DMS79 treated with DMSO at 0.1 percent for 48 hours (cell line): ENCODE data around the gene PNPLA8.
A peak's percentile ranks its signal among the peaks of the same experiment; 100 is the strongest.
"Not testable (repeated sequence)": the region's sequence is repeated elsewhere in the genome, so short reads cannot be mapped to it uniquely, and the experiment has no call there.

Experiments
- DNase-seq: peaks from one replicate; lab custom pipeline; 2025; lab: John Stamatoyannopoulos, UW

PNPLA8 gene

GRCh38 chr7:108528183-108528712 is 2.3 kb upstream of the PNPLA8 start:
- peak; percentile 8 for DNase-seq

DNA sequence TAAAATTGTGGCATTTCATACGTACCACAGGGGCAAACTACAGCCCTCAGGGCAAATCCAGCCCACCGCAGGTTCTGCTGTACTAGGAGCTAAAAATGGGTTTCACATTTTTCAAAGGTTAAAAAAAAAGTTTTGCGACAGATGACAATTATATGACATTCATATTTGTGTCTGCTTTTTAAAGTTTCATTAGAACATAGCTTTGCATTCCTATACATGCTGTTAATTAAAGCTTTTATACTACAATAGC is 758 bp upstream of the PNPLA8 start:
- no peak for DNase-seq

GRCh38 chr7:108525327-108525984 is 479 bp downstream of the PNPLA8 start:
- DNase-seq: peak; percentile 90

DNA sequence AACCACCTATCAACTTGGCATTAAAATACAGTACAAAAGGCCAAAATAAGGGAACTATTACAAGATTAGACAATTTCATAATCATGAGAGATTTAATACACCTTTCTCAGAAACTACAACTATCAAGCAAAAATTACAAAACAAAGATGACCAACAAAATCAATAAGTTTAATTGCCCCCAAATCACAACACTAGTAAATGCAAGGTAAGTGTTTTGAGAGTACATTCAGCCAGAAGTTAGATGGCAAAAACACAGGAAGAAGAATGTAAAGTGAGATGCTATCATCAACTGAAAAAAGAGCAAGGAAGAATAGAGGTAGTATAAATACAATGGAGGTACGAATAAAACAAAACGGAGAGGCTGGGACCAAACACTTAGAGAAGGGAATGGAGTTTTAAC is 3.2 kb downstream of the PNPLA8 start:
- no peak for DNase-seq

DNA sequence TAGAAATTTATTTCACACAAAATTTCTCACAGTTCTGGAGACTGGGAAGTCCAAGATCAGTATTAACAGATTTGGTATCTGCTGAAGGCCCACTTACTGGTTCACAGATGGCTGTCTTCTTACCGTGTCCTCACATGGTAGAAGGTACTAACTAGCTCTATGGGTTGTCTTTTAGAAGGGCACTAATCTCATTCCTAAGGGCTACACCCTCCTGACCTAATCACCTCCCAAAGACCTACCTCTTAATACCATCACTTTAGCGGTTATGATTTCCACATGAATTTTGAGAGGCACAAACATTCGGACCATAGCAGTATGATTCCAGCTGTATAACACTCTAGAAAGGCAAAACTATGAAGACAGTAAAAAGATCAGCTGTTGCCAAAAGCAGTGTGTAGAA is 8.0 kb downstream of the PNPLA8 start:
- no peak for DNase-seq

- DNase-seq: no peak
These were observed 10.3 kb downstream of the PNPLA8 start for GRCh38 chr7:108515630-108516029.

DNA sequence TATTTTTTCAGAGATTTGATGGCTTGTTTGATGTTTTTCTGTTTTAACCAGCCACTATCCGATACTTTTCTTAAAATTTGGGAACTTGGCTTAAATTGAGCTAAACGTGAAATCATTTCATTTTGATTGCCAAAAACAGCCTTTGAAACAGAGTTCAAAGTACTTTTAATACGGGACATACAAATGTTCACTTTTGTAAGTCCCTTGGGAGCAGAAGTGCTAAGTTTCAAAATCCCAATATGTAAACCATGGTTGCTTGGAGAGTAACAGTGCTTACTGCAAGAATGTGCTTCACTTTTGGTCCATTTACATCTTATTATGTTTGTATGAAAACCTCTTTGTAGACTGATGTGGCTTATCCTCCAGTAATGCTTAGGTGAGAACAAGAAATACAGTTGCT is 10.9 kb downstream of the PNPLA8 start:
- DNase-seq: no peak

- DNase-seq: no peak
These were observed 14.0 kb downstream of the PNPLA8 start for GRCh38 chr7:108511939-108512338.

DNA sequence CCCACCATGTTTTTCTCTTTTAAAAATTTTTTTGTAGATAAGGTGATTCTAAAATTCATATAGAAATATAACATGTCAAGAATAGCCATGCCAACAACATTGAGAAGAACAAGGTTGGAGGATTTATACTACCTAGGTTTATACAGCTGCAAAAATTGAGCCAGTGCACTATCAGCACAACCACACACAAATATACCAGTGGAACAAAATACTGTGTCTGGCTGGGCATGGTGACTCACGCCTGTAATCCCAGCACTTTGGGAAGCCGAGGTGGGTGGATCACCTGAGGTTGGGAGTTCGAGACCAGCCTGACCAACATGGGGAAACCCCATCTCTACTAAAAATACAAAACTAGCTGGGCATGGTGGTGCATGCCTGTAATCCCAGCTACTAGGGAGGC is 21.4 kb downstream of the PNPLA8 start:
- not testable (repeated sequence) for DNase-seq

- no peak for DNase-seq
These were observed 22.6 kb downstream of the PNPLA8 start for GRCh38 chr7:108503112-108504026.

DNA sequence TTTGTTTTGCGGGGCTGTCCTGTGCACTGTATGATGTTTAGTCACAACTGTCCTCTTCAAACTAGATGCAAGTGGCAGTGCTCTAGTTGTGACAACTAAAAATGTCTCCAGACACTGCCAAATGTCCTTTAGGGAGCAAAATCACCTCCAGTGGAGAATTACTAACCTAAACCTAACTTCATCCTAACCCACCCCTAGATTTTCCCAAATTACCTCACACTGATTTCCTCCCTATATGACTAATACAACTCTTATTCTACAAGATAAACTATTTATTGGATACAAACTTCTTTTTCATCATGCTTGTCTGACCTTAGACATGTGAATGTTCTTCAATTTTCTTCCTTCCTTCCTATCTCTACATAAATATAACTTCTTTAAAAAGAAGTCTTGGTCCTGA is 26.4 kb downstream of the PNPLA8 start:
- no peak for DNase-seq

- DNase-seq: no peak
These were observed 27.5 kb downstream of the PNPLA8 start for GRCh38 chr7:108498481-108498880.

DNA sequence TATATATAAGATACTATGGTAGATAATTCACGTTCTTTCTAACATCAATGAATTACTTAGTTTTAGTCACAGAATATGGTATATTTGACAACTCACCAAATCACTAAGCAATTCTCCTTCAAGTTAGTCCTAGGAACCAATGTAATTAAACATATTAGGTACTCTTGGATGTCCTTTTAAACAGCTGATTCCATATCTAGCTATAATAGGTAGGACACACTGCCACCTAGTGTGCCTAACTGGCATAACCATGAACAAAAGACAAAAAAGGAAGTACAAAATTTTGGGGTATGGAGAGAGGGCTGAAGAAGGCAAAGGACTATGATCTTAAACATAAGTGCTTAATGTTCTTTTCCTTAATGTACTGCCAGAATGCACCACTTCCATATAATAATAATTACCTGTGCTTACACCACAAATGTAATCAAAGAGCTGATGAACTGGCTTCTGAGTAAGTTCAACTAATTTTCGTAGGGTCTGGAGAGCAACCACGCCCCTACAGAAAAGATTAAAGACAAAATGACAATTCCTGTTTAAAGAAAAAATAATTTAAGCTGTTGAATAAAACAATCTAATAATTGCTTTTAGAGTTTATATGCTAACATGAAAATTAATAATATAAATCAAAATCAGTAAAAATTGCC is 28.7 kb downstream of the PNPLA8 start:
- peak; percentile 79 for DNase-seq

- DNase-seq: no peak
These were observed 33.2 kb downstream of the PNPLA8 start for GRCh38 chr7:108492742-108493141.

GRCh38 chr7:108488768-108489538 is 37.0 kb downstream of the PNPLA8 start:
- no peak for DNase-seq

DNA sequence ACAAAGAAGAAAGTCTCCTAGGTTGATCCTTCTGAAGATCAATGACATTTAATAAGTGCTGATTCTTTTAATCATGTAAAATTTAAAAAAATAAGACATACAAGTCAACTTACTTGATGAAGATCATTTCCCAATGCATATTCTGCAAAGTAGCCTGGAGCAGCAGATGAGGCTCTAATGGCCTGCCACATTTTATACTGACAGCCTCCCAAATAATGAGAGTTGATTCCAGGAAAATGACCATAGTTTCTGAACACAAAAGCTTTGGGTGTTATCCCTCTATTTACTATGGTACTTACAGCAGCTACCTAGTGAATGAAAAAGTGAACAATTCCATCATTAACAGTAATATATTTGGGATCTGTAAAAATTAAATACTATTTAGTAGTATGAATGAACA is 38.3 kb downstream of the PNPLA8 start:
- no peak for DNase-seq

DNA sequence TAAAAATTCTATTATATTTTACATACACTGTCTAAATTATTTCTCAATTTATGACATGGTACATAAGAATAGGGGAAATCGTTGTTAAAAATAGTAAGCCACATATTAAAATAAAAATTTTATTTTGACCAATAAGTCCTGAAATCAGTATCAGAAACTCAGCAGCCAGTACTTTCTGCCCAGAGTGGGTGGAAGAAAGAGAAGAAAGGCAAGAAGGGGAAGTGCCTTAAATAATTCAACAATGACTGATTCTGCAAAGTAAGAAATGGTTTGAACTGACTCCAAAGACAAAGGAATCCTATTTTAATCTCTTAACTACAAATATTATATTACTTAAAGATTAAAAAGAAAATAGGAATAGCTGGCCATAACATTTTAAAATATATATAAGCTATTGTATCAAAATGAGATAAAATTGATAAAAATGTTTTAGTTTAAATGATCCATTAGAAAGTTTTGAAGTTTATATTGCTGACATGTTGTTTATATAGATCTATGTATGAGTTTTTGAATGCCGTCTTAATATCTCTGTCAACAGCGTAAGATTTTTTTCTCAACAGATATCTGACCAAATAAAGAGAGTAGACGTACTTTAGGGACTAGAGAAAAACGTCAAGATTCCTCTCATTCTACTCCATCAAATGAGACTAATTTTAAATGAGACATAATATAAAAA is 39.5 kb downstream of the PNPLA8 start:
- no peak for DNase-seq

DNA sequence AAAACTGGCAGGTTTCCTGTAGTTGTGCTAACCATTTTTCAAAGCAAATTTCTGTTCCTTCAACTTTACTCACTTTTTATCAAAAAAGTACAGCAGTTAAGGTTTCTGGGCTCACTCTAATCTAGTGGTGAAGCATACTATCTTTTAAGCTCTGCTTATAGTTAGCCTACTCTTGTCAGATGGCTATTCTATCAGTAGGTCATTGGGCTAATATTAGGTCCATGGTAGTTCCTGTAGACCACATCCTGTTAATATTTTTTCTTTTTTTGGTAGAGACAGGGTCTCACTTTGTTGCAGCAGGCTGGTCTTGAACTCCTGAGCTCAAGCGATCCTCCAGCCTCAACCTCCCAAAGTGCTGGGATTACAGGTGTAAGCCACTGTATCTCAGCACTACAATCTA is 41.8 kb downstream of the PNPLA8 start:
- no peak for DNase-seq

DNA sequence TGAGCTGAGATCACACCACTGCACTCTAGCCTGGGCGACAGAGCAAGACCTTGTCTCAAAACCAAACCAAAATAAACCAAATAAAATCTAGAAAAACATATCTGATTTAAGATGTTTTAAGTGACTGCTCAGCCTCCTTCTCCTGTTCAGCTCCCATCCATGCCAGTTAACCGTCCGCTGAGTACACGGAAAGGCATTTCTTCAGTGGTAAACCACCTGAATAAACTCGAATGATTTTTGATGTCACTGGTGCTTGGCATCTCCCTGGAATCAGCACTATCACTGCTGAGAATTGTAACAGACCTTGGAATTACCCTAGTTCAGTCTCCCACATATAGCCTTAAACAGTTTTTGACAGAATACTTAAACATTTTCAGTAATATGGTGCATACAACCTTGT is 45.6 kb downstream of the PNPLA8 start:
- no peak for DNase-seq

DNA sequence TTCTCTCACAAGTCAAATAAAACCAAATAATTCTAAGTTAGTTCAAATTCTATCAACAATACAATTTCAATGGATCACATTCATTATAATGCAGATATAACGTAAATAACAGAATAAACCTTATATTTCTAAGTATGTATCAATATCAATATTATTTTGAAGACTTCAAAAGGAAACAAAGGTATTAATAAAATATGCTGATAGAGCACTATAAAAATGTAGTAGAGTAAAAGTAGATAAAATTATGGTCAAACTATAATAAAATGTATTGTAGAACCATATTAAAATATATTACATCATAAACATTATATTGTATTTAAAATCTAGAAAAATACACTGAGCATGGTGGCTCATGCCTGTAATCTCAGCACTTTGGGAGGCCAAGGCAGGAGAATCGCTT is 46.2 kb downstream of the PNPLA8 start:
- DNase-seq: no peak

DNA sequence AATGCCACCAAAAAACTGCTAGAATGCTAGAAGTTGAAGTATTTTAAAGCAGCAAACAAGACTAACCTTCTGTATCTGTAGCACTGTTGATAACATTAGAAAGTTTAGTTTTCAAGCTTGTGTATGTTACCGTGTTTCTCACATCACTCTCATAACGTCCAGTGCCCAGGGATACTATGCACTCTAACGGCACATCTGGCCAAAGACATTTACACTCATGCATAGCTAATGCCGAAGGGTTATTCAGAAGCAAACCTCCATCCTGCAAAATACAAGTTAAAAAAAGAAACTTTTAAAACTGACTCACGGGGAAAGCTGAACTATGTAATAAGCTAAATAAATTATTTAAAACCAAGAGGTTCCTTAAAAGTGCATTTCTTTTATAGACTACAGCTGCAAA is 46.8 kb downstream of the PNPLA8 start:
- no peak for DNase-seq

DNA sequence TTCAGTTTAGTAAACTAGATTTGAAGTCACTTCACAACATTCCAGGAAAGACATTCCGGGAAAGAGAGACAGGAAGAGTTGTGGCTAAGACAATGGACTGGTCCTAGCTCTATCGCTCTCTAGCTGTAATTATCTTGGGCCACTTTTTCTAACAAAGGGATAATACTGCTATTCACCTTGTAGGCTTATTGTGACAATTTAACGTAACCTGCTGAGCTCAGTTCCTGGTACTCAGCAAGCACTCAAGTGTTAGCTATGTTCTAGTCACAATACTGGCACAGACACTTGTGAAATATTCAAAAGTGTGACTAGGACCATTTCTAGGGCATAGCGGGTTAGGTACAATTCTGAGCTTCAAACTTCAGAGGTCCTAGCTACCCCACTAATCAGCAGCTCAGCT is 57.7 kb downstream of the PNPLA8 start:
- DNase-seq: no peak
